GM19438 (cell line): Measurements from ENCODE around the gene GNE.
"Not testable (repeated sequence)": the region's sequence is repeated elsewhere in the genome, so short reads cannot be mapped to it uniquely, and the experiment has no call there.

Experiments used
- ATAC-seq: cut with Tn5 transposase; IDR thresholded peaks from one replicate; pipeline ENCODE4 v1.9.1; 2021; ENCODE audit warnings: low read depth; ENCODE audit not compliant: unreplicated experiment

Gene GNE

DNA sequence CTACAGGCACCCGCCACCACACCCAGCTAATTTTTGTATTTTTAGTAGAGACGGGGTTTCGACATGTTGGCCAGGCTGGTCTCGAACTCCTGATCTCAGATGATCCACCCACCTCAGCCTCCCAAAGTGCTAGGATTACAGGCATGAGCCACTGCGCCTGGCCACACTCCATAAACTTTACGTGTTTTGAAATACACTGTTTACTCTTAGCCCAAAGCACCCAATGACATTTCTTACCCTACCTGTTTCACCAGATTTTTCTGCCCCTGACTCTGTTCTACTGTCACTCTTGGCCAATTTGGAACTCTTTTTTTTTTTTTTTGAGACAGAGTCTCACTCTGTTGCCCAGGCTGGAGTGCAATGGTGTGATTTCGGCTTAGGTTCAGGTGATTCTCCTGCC is 15.1 kb upstream of the GNE start:
- ATAC-seq: not testable (repeated sequence)

DNA sequence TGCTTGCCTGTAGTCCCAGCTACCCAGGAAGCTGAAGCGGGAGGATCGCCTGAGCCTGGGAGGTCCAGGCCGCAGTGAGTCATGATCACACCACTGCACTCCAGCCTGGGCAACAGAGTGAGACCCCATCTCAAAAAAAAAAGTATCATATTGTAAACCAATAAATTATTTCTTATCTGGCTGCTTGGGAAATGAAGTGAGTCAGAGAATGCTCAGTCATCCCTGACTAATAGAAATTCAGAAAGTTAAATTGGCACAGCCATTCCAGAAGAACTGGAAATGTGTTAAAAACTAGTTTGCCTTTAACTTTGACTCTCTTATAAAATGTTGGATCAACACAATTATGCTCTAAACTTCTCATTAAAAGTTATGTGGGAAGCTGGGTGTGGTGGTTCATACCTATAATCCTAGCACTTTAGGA is 9.8 kb upstream of the GNE start:
- no peak for ATAC-seq

DNA sequence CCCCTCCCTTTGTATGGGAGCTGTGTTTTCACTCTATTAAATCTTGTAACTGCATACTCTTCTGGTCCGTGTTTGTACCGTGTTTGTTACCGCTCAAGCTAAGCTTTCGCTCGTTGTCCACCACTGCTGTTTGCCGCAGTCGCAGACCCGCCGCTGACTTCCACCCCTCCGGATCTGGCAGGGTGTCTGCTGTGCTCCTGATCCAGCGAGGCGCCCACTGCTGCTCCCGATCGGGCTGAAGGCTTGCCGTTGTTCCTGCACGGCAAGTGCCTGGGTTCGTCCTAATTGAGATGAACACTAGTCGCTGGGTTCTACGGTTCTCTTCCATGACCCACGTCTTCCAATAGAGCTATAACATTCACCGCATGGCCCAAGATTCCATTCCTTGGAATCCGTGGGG is 6.6 kb upstream of the GNE start:
- no peak for ATAC-seq

DNA sequence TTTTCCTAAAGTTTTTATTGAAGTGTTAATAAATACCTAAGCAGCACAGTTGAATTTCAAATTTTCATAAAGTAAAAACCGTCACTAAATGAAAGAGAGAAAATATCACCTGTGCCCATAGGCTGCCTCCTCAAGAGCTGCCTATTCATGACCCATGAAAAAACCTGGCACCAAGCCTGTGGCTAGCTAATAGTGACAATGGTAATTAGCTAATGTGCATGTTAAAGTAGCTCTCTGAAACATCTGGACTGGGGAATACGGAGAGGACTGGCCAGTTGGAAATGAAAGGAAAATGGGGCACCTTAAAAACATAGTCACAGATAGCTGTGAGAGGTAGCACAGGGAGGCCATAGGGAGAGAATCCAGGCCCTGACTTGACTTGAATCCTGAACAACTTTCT is 5.4 kb upstream of the GNE start:
- no peak for ATAC-seq

DNA sequence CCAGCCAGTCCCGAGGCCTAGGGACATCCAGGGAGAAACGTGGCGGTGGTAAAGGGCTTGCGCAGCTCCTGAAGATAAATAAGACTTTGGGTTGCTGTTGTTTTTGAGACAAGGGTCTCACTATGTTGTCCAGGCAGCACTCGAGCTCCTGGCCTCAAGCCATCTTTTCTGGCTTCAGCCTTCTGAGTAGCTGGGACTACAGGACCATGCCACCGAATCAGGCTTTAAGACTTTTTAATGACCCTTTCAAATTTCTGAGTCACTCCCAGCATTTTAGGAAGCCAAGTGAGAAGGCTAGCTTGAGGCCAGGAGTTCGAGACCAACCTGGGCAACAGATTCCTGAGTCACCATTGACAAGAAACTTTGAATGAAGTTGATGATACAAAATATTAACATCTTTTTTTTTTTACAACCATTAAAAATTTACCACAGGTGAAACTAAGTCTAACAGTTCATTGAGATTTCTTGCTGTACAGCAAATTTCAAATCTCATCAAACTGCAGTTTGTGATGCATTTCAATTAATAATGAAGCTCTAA is 817 bp upstream of the GNE start:
- ATAC-seq: no peak

DNA sequence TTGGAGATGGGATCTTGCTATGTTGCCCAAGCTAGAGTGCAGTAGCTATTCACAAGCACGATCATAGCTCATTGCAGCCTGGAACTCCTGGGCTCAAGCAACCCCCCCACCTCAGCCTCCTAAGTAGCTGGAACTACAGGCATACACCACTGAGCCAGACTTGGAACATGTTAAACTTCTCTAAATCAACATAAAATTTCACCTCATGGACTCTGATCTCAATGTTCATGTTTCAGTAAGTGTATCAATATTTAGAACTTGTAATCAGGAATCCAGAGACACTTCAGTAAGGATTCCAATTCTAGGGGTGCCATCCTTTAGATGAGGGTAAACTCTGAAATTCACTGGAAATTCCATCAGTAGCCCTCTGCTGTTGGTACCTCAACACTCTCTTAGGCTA is 6.8 kb downstream of the GNE start:
- ATAC-seq: no peak

DNA sequence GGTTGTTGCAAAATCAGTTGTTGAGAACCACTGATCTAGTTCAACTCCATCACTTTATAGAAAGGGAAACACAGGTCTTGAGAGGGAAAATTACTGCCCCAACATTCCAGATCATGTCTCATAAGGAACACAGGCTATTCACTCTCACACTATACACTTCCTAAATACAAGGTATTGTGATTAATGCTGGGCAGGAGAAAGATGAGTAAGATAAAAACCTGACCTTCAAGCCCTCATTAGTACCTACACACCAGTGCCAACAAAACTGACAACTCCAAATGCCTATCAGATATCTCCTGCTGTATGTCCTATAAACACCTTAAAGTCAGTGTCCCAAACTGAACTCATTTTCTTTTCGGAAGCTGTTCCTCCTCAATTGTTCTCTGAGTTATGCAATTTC is 8.2 kb downstream of the GNE start:
- ATAC-seq: no peak

DNA sequence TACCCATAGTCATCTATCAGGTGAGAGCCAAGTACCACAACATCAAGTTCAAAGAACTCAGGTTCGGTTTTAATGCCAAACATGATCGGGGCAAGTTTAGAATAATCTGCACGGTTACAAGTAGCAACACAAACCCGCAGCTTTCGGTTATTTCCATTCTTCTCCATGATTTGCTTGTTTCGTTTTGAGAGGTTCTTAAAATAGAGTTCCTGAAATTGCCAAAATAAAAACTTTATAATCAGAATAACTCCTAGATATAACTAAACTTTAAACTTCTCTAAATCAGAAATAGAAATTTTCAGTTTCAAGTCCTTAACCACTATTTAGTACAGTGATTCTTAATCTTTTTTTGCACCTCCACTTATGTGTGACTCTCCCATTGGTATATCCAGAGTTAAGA is 9.1 kb downstream of the GNE start:
- no peak for ATAC-seq

DNA sequence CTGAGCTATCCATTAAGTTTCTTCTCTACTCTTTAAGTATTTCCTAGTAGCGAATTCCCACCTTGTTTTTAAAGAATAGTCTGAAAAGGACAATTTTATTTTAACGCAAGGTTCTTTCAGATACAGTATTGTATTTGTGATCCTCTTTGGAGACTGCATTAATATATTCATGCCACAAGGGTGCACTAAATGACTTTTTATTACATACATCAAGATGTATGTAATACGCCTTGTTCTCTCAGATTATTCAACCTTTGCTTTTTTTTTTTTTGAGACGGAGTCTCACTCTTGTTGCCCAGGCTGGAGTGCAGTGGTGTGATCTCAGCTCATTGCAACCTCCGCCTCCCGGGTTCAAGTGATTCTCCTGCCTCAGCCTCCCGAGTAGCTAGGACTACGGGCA is 10.2 kb downstream of the GNE start:
- ATAC-seq: not testable (repeated sequence)

DNA sequence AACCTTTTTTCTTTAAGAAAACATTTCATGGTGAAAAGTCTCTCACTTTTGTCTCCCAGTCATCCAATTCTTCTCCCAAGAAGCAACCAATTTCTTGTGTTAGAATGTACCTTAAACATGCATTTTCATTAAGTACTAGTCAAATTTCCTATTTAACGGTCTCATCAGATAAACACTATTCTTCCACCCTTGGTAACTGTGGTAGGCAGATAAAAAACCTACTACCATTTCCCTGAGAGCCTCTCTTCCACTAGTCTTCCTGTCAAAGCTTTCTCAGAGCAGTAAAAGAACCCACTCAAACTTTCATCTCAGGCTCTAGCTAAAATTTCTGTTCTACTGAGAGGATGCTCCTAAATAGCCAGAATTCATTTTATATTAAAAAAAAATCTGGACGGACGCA is 10.9 kb downstream of the GNE start:
- no peak for ATAC-seq

DNA sequence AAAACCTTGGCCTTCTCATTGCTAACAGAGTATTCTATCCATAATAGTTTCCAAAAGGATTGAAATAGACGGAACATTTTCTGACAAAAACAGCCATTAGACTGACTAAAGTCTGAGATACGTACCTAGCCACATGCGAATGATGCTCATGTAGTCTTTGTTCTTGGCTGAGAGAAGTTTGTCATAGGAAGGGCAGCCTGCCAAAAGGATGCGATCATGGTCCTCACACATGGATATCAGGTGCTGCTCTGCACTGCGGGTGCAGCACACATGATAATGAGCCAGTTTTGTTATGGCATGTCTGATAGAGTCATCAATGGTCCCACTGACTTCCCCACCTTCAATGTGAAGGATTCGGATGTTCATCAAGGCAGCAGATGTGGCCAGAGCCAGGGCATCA is 12.3 kb downstream of the GNE start:
- ATAC-seq: no peak

DNA sequence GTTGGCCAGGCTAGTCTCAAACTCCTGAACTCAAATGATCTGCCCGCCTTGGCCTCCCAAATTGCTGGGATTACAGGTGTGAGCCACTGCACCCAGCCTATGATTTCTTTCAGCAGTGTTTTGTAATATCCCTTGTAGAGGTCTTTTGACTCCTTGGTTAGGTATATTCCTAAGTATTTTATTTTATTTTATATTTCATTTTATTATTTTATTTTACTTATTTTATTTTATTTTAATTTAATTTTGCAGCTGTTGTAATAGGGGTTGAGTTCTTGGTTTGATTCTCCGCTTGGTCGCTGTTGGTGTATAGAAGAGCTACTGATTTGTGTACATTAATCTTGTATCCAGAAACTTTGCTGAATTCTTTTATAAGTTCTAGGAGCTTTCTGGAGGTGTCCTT is 18.6 kb downstream of the GNE start:
- ATAC-seq: not testable (repeated sequence)

DNA sequence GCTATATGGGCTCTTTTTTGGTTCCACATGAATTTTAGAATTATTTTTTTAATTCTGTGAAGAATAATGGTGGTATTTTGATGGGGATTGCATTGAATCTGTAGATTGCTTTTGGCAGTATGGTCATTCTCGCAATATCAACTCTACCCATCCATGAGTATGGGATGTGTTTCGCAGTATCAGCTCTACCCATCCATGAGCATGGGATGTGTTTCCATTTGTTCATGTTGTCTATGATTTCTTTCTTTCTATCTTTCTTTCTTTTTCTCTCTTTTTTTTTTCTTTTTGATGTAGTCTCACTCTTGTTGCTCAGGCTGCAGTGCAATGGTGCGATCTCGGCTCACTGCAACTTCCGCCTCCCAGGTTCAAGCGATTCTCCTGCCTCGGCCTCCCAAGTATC is 19.0 kb downstream of the GNE start:
- ATAC-seq: not testable (repeated sequence)

DNA sequence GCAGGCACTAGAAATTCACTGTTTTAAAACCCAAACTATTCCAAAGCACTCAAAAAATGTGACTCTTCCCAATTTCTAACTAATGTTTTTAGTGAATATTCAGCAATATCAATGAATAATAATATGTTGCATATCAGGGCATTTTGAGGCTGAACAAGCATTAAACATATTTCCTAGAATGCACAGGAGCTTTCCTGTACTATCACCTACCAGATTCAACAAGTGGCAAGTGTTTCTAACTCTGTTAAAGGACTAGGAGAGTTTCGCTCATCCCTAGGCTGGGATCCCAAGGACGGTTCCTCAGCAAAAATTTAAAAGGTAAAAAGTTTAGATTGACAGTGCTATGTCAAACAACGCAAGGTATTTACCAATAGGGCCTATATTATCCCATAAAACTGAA is 21.0 kb downstream of the GNE start:
- no peak for ATAC-seq

DNA sequence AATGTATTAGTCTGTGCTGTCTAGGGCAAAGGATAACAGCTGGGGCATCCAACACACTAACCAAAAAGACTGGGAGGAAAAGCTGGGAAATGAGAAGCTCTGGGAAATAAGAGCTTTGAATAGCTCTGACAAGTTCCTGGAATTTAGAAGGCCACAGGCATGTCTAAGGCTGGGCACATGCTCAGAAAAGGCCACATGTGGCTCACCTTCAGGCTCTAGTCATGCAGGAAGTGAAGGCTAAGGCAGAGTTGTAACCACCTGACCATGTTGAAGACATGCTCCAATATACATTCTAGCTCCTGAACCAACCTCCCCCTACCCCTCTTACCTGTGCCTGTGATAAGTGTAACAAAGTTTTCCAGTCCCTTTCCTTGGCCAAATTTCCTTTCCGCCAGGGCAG is 35.8 kb downstream of the GNE start:
- no peak for ATAC-seq

DNA sequence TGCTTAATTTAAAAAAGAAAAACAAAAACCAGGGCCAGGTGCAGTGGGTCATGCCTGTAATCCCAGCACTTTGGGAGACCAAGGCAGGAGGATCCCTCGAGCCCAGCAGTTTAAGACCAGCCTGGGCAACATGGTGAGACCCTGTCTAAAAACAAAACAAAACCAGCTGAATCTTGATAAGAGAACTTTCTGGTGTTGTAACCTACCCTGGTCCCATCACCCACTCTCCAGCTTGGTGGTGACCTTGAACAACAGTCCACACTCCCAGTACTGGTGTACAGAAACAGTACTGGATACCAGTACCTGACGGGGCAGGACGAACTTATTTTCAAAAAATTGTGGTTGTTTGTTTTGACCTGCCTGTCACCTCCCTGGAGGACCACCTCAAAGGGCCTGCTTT is 36.6 kb downstream of the GNE start:
- ATAC-seq: no peak

DNA sequence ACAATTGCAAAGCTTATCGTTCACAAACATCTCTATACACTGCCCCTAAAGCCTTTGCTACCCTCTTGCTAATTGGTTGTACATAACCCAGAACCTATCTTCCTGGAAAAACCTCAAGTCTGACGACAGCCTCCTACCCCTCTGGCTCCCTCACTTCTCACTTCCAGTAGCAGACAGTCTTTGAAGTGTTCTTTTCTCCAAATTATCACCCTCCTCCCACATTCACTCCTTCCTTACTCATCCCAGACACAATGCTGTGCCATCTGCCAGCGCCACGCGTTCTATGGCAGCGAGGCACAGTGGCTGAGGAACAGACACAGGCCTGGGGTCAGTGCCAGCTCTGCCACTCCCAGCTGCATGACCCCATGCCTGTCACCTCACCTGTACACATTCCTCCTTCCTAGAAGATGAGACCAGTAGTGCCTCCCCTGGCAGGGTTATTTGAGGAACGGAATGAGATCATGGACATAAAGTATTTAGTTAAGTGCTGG is 39.8 kb downstream of the GNE start:
- no peak for ATAC-seq

DNA sequence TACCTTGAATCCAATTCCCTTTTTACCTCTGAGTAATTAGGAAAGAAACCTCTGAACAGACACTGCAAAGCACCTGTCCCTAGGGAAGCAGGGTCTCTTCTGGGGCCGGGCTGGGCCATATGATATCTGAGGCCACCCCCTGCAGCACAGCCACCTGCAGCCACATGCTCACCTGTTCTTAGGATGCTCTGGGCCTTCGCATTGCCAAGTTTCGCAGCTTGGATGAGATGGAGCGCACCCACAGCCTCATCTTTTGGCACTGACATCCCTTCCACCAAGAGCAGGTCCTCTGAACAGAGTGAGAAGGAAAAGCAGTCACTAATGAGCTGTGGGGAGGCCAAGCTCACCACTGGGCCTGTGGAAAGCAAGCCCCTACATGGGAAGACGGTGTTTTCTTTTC is 40.2 kb downstream of the GNE start:
- no peak for ATAC-seq

DNA sequence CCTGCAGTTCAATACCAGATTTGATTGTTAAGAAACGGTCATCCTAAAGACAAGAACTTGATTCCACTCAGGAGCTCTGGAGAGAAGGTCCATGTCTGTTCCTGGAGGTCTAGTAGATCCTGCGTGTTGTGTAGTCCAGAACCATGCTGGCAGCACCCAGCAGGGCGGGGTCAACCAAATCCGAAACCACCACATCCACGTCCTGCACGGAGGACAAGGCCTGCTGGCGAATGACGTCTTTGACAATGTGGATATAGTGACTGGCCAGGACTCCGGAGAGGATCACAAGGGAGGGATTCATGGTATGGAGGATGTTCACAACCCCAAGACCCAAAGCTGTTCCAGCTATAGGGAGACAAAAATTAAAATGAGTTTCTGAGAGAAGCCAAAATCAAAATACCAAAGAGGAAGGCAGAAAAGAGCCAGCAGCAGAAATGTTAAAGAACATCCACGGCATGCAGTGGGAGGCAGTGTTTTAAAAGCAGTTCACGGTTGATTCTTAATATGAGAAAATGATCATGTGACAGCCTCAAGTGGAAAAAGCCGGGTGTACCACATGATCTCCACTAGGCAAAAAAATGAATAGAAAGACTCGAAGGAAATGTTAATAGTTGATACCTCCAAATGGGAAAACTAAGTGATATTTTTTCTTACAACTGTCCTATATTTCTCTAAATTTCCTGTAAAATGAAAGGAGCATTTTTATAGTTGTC is 40.8 kb downstream of the GNE start:
- no peak for ATAC-seq

DNA sequence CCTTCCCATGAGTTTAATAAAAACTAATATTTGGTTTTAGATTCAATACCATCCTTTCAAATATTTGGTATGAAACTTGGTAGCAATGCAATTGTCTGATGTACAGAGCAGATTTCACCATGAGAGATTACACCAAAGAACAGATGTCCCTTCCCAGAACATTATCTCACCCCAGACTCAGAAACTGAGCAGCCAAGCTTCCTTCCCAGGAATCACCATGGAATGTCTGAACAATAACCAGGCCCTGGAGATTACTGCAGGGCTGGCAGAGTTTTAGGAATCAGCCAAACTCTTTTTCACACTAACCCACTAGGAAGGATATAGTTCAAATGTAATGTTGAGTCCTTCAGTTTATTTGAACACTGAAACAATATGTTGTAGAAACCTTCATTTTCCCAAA is 43.7 kb downstream of the GNE start:
- no peak for ATAC-seq

DNA sequence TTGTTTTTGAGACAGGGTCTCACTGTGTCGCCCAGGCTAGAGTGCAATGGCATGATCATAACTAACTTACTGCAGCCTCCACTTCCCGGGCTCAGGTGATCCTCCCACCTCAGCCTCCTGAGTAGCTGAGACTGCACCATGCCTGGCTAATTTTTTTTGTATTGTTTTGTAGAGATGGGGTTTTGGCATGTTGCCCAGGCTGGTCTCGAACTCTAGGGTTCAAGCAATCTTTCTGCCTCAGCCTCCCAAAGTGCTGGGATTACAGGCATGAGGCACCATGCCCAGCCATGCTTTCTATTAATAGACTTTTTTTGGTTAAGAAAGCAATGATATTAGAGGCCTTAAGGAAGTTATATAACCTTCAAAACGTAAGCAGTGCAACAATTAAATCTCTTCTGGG is 44.3 kb downstream of the GNE start:
- no peak for ATAC-seq

DNA sequence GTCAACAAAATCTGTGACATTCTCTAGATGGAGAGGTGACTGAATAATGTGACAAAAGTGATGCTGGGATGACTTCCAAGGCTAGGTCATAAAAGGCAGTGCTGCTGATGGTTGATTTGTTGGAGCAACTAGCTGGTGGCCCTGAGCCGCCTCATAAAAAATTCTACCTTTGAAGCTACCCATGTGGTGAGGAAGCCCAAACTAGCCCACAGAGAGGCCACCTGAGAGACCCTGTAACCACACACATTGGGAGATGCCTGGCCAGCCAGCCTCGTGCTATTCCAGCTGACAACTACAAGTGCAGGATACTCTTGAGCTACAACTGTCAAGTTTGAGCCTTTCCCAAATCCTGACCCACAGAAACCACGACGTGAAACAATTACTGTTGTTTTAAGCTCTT is 44.9 kb downstream of the GNE start:
- ATAC-seq: no peak

DNA sequence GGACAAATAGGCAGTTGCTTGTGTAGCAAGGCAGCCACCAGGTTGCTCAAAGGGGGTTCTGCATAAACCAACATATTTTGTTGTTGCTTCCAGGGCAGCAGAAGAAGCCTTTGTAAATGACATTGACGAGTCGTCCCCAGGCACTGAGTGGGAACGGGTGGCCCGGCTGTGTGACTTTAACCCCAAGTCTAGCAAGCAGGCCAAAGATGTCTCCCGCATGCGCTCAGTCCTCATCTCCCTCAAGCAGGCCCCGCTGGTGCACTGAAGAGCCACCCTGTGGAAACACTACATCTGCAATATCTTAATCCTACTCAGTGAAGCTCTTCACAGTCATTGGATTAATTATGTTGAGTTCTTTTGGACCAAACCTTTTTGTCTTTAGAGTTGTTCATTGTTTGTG is 46.7 kb downstream of the GNE start:
- no peak for ATAC-seq
